Upper lobe of right lung (tissue), 1 donor: ENCODE measurements around the gene DYNLRB1. TPM values are rescaled to one million over a fixed set of nuclear protein-coding genes. Genes with fewer than 3 reads are reported as not detected.

Experiments used
- ATAC-seq: fragments of 200-7000 bp; cut with Tn5 transposase; one replicate; pipeline ENCODE4 v1.9.1; 2020; ENCODE audit warnings: mild to moderate bottlenecking, moderate library complexity
- DNase-seq: peaks from one replicate; pipeline ENCODE4 v3.0.0-alpha.2; 2020
- H3K27ac ChIP-seq: fragments of 200-600 bp; one replicate; pipeline ENCODE4 v1.8.0; 2022
- H3K27me3 ChIP-seq: fragments of 200-600 bp; one replicate; pipeline ENCODE4 v1.8.0; 2022; ENCODE audit warnings: mild to moderate bottlenecking
- H3K36me3 ChIP-seq: fragments of 200-600 bp; one replicate; pipeline ENCODE4 v1.8.0; 2022
- H3K4me1 ChIP-seq: fragments of 200-600 bp; one replicate; pipeline ENCODE4 v1.8.0; 2022
- H3K4me3 ChIP-seq: fragments of 200-600 bp; one replicate; pipeline ENCODE4 v1.8.0; 2022; ENCODE audit warnings: mild to moderate bottlenecking
- H3K9me3 ChIP-seq: fragments of 200-600 bp; one replicate; pipeline ENCODE4 v1.8.0; 2022
- CTCF ChIP-seq: fragments of 200-600 bp; IDR thresholded peaks from one replicate; pipeline ENCODE4 v1.8.0; 2022; ENCODE audit warnings: antibody characterized with exemption
- intact Hi-C: fragments of 100-400 bp; cut with DNase I; formaldehyde crosslinking; loops from one replicate; pipeline ENCODE4 v1.11.0; 2022
- total RNA-seq: library from RNA; stranded (reverse); fragmentation: NEBNext Ultra II Directional; extraction: Animal tissue kit (Norgen Biotek cat#: 25700); gene quantifications from one replicate; pipeline ENCODE4 v1.2.1, GENCODE V29; 2021
- donor health status: DM: no; HTN: yes; CAD: no; lungs with severe emphysema.

DYNLRB1 gene
- total RNA-seq, 1 donor from 2014 or later, result 146 TPM

GRCh38 chr20:34534391-34535165 lies 18.4 kb downstream of the DYNLRB1 start:
- ATAC-seq, result no peak
- intact Hi-C loops, result no loop called here
- Histone ChIP-seq H3K27me3 (no peaks in the 10 kb centered on the region), H3K27ac (no peak overlapping the region), H3K4me1 (peaks cover 11% of the 10 kb centered on the region), H3K9me3 (no peaks in the 10 kb centered on the region), H3K36me3 (peaks cover 87% of the 10 kb centered on the region), H3K4me3 (no peak overlapping the region)
- DNase-seq, result peak; percentile 40
- TF ChIP-seq CTCF, result no peak

GRCh38 chr20:34535301-34535840 lies 19.1 kb downstream of the DYNLRB1 start:
- DNase-seq, result no peak
- no peak overlapping the region for H3K27ac ChIP-seq
- no peaks in the 10 kb centered on the region for H3K9me3 ChIP-seq
- no peak for TF ChIP-seq CTCF
- no peak overlapping the region for H3K4me3 ChIP-seq
- H3K36me3 ChIP-seq, result peaks cover 86% of the 10 kb centered on the region
- no peaks in the 10 kb centered on the region for H3K27me3 ChIP-seq
- peaks cover 5% of the 10 kb centered on the region for H3K4me1 ChIP-seq
- intact Hi-C loops, result no loop called here
- no peak for ATAC-seq

- peaks cover 5% of the 10 kb centered on the region for H3K4me1 ChIP-seq
- DNase-seq, result no peak
- intact Hi-C loops, result no loop called here
- no peak for TF ChIP-seq CTCF
- H3K9me3 ChIP-seq, result no peaks in the 10 kb centered on the region
- no peaks in the 10 kb centered on the region for H3K27me3 ChIP-seq
- H3K36me3 ChIP-seq, result peaks cover 86% of the 10 kb centered on the region
- H3K4me3 ChIP-seq, result no peak overlapping the region
- no peak overlapping the region for H3K27ac ChIP-seq
- ATAC-seq, result no peak
Measured at GRCh38 chr20:34535857-34536256, 19.6 kb downstream of the DYNLRB1 start.

GRCh38 chr20:34536798-34537394 lies 20.7 kb downstream of the DYNLRB1 start:
- Histone ChIP-seq H3K9me3 (no peaks in the 10 kb centered on the region), H3K4me3 (no peak overlapping the region), H3K4me1 (peaks cover 5% of the 10 kb centered on the region), H3K36me3 (peaks cover 88% of the 10 kb centered on the region), H3K27ac (no peak overlapping the region), H3K27me3 (no peaks in the 10 kb centered on the region)
- ATAC-seq (peak; percentile 46), DNase-seq (no peak)
- intact Hi-C loops, result no loop called here
- TF ChIP-seq CTCF, result peak; percentile 31

- no peak for ATAC-seq
- H3K27ac ChIP-seq, result no peak overlapping the region
- intact Hi-C loops, result no loop called here
- H3K4me1 ChIP-seq, result peaks cover 5% of the 10 kb centered on the region
- H3K36me3 ChIP-seq, result peaks cover 90% of the 10 kb centered on the region
- H3K27me3 ChIP-seq, result no peaks in the 10 kb centered on the region
- no peak for TF ChIP-seq CTCF
- no peaks in the 10 kb centered on the region for H3K9me3 ChIP-seq
- no peak for DNase-seq
- H3K4me3 ChIP-seq, result no peak overlapping the region
Measured at GRCh38 chr20:34537651-34538050, 21.4 kb downstream of the DYNLRB1 start.
